Left lung (tissue), 10 donors: ENCODE results near the gene STAM. TPM values are rescaled to one million over a fixed set of nuclear protein-coding genes. Genes with fewer than 3 reads are reported as not detected.
A peak's percentile ranks its signal among the peaks of the same experiment; 100 is the strongest.

Experiments
- ATAC-seq: fragments of 200-7000 bp; cut with Tn5 transposase; one replicate; pipeline ENCODE4 v1.9.1; 2020; ENCODE audit warnings: moderate library complexity
- DNase-seq, 4 donors: peaks; one replicate each; pipeline ENCODE4 v3.0.0-alpha.2; 2013 to 2020
- H3K27ac ChIP-seq, 2 donors: fragments of 200-600 bp; sonication (generic) in 1 of 2; one replicate each; pipeline versions ENCODE4 v1.5.0 to v1.8.0; 2020 to 2021
- H3K27me3 ChIP-seq, 2 donors: fragments of 200-600 bp; sonication (generic) in 1 of 2; one replicate each; pipeline versions ENCODE4 v1.5.0 to v1.8.0; 2020 to 2021
- H3K36me3 ChIP-seq, 2 donors: fragments of 200-600 bp; sonication (generic) in 1 of 2; one replicate each; pipeline versions ENCODE4 v1.5.0 to v1.8.0; 2020 to 2021
- H3K4me1 ChIP-seq, 2 donors: fragments of 200-600 bp; one replicate each; pipeline ENCODE4 v1.8.0; 2021
- H3K4me3 ChIP-seq, 2 donors: fragments of 200-600 bp; sonication (generic) in 1 of 2; one replicate each; pipeline versions ENCODE4 v1.5.0 to v1.8.0; 2020 to 2021; ENCODE audit warnings: mild to moderate bottlenecking in 1 of 2
- H3K9me3 ChIP-seq, 2 donors: fragments of 200-600 bp; sonication (generic) in 1 of 2; one replicate each; pipeline versions ENCODE4 v1.5.0 to v1.8.0; 2020 to 2021
- intact Hi-C, 2 donors: fragments of 100-400 bp; cut with DNase I; formaldehyde crosslinking; loops; one replicate each; pipeline versions ENCODE4 v1.11.2 to v1.14.2; 2022
- polyA plus RNA-seq, 6 donors: library from polyadenylated mRNA; unstranded; fragments of 120-200 nt; gene quantifications; one replicate each; pipeline ENCODE4 v1.2.1, GENCODE V29; 2013; ENCODE audit not compliant: insufficient read length in 6 of 6
- total RNA-seq, 2 donors: library from RNA; stranded (reverse); fragmentation: NEBNext Ultra II Directional; extraction: Animal tissue kit (Norgen Biotek cat#: 25700); gene quantifications; one replicate each; pipeline ENCODE4 v1.2.1, GENCODE V29; 2021
- TF ChIP-seq, protein P1 (sequence below), 2 donors: fragments of 200-600 bp; sonication (generic) in 1 of 2; IDR thresholded peaks; one replicate each; pipeline versions ENCODE4 v1.5.0 to v1.8.0; 2021; ENCODE audit warnings: antibody characterized with exemption in 2 of 2
- donor health status: DM: no; HTN: yes; CAD: no.
- donor health status: DM: no; HTN: no; CAD: no.

Gene STAM
- total and polyA plus RNA-seq, 8 donors: 33.4 to 42.3 (median 37.8) TPM

- Histone ChIP-seq H3K9me3 (no peaks in the 10 kb centered on the region), H3K27me3 (no peaks in the 10 kb centered on the region), H3K36me3 (no peaks in the 10 kb centered on the region), H3K4me1 (peaks cover 16 to 66% of the 10 kb centered on the region in 2 donors), H3K4me3 (peak overlapping the region in 1 of 2 donors; percentile 66), H3K27ac (peak overlapping the region; percentile 96 to 98)
- TF ChIP-seq, protein P1, sequence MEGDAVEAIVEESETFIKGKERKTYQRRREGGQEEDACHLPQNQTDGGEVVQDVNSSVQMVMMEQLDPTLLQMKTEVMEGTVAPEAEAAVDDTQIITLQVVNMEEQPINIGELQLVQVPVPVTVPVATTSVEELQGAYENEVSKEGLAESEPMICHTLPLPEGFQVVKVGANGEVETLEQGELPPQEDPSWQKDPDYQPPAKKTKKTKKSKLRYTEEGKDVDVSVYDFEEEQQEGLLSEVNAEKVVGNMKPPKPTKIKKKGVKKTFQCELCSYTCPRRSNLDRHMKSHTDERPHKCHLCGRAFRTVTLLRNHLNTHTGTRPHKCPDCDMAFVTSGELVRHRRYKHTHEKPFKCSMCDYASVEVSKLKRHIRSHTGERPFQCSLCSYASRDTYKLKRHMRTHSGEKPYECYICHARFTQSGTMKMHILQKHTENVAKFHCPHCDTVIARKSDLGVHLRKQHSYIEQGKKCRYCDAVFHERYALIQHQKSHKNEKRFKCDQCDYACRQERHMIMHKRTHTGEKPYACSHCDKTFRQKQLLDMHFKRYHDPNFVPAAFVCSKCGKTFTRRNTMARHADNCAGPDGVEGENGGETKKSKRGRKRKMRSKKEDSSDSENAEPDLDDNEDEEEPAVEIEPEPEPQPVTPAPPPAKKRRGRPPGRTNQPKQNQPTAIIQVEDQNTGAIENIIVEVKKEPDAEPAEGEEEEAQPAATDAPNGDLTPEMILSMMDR (IDR thresholded peaks at IDR 0.05): no peak
- ATAC-seq (no peak), DNase-seq (no peak)
- intact Hi-C loops: no loop called here
Measured at GRCh38 chr10:17645621-17646345, 1.8 kb downstream of the STAM start.

- TF ChIP-seq, protein P1 (IDR thresholded peaks at IDR 0.05): no peak
- Histone ChIP-seq H3K4me1 (peaks cover 16 to 73% of the 10 kb centered on the region in 2 donors), H3K9me3 (no peaks in the 10 kb centered on the region), H3K36me3 (no peaks in the 10 kb centered on the region), H3K27me3 (no peaks in the 10 kb centered on the region), H3K27ac (peak overlapping the region; percentile 96 to 98), H3K4me3 (peak overlapping the region in 1 of 2 donors; percentile 8)
- ATAC-seq (peak; percentile 30), DNase-seq (peak in 1 of 4 donors; percentile 46)
- intact Hi-C loops: no loop called here
Measured at GRCh38 chr10:17647326-17647725, 3.4 kb downstream of the STAM start.

DNA sequence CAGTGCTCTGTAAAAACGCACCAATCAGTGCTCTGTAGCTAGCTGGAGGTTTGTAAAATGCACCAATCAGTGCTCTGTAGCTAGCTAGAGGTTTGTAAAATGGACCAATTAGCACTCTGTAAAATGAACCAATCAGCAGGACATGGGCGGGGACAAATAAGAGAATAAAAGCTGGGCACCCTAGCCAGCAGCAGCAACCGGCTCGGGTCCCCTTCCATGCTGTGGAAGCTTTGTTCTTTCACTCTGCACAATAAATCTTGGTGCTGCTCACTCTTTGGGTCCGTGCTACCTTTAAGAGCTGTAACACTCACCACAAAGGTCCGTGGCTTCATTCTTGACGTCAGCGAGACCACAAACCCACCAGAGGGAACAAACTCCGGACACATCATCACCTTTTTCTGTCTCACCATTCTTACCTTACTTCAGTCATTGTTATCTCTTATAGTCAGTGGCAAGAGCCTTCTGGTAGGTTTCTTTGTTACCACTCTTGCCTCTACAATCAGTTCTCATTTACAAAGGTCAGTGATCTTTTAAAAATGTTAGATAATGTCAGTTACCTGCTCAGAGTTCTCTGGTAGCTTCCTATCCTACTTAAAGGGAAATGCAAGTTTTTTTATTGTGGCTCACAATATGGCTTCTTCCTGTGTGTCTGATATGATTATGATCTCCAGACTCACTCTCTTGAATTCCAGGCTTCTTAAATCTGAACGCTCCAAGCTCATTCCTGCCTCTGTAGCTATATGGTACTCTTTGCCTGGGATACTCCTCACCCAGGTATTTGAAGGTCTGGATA lies 4.5 kb downstream of the STAM start:
- peaks cover 0 to 5% of the 10 kb centered on the region in 2 donors for H3K9me3 ChIP-seq
- H3K36me3 ChIP-seq: no peaks in the 10 kb centered on the region
- TF ChIP-seq, protein P1 (IDR thresholded peaks at IDR 0.05): no peak
- H3K4me1 ChIP-seq: peaks cover 16 to 63% of the 10 kb centered on the region in 2 donors
- peak overlapping the region; percentile 96 to 98 for H3K27ac ChIP-seq
- ATAC-seq (no peak), DNase-seq (no peak)
- H3K27me3 ChIP-seq: no peaks in the 10 kb centered on the region
- H3K4me3 ChIP-seq: no peak overlapping the region
- intact Hi-C loops: no loop called here

GRCh38 chr10:17649052-17649451 lies 5.1 kb downstream of the STAM start:
- TF ChIP-seq, protein P1 (IDR thresholded peaks at IDR 0.05): no peak
- Histone ChIP-seq H3K27ac (no peak overlapping the region), H3K9me3 (peaks cover 0 to 5% of the 10 kb centered on the region in 2 donors), H3K4me3 (no peak overlapping the region), H3K4me1 (peaks cover 16 to 63% of the 10 kb centered on the region in 2 donors), H3K27me3 (no peaks in the 10 kb centered on the region), H3K36me3 (no peaks in the 10 kb centered on the region)
- intact Hi-C loops: no loop called here
- DNase-seq: no peak
- ATAC-seq: no peak

DNA sequence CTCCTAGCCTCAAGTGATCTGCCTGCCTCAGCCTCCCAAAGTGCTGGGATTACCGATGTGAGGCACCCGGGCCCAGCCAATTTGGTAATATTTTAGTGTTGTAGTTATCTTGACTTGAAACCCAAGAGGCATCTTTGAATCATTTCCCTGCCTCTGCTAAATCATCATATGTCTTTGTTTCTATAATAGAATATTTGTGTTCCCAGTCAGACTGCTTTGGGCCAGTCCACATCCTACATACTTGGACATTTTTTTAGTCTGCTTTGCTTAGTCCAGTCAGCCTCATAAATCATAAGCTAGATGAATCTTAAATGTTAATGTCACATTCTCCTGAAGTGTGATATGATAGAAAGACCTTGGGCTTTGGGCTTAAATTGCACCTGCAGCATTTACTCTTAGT lies 5.9 kb downstream of the STAM start:
- Histone ChIP-seq H3K27ac (no peak overlapping the region), H3K4me3 (no peak overlapping the region), H3K4me1 (peaks cover 16 to 65% of the 10 kb centered on the region in 2 donors), H3K36me3 (no peaks in the 10 kb centered on the region), H3K27me3 (no peaks in the 10 kb centered on the region), H3K9me3 (peaks cover 0 to 5% of the 10 kb centered on the region in 2 donors)
- TF ChIP-seq, protein P1 (IDR thresholded peaks at IDR 0.05): no peak
- ATAC-seq: no peak
- DNase-seq: no peak
- intact Hi-C loops: no loop called here
